NCI-H1417 (cell line): ENCODE results near the gene ATP11C.
"Not testable (repeated sequence)": the region's sequence is repeated elsewhere in the genome, so short reads cannot be mapped to it uniquely, and the experiment has no call there.

Source experiments
- DNase-seq, 3 experiments: peaks; one replicate each; lab custom pipeline; 2025; lab: John Stamatoyannopoulos, UW

ATP11C gene

DNA sequence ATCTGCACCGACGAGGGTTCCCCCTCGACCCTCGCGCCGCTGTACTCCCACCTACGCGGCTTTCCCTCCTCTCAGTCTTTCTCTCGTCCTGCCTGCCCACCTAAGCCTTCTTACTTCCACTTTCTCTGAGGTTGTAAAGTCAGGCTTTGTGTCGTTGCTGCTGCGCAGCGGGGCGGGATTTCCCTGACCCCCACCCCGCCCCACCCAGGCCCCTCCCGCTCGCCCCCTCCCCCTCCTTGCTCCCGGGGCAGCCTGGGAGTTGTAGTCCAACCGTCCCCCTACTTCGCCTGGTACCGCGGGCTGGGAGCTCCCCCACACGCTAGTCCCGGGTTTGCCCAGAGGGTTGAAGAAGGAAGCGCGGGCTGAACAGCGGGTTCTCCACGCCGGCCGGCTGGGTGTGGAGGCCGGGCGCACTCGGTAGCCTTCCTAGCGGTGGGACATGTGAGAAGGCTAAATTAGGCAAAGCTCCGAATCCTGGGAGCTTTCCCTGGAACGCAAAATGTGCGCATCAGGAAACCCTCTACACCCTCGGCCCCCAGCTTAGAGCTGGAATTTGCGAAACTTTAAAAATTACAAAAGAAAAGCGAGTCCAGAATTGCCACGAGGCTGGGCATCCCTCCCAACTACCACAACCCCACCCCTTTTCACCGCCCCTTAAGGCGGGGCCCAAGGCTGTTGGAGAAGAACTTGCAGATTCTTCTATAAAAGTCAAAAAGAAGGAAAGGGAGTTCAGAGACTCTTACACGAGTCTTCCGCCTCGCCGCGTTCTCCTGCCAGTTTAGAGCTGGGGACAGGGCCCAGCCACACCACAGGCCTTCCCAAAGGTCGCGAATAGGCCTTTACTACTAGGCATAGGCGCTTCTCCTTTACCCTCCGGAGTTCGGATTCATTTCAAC, at the start of gene ATP11C:
Gene ATP11C (minus strand): TSS at position 153 of the 896 bp plus-strand sequence. CDS start 1,011 bp downstream, outside the sequence.
- DNase-seq: no peak

DNA sequence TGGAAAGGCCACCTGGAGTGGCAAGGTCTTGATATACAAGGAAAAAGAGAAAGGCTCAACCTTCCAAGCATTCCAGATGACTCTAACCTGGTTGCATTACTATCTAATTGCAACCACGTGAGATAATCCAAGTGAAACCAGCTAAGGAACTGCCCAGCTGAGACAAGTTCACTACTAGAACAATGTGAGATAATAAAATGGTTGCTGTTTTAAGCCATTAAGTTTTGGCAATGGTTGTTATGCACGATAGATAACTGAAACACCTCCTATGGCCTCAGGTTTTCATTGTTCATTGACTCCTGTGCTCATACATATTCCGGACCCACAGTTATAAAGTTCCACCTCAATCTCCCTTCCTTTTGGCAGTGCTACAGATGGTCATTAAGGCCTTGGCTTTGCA, 41.6 kb upstream of the ATP11C start:
- no peak for DNase-seq

DNA sequence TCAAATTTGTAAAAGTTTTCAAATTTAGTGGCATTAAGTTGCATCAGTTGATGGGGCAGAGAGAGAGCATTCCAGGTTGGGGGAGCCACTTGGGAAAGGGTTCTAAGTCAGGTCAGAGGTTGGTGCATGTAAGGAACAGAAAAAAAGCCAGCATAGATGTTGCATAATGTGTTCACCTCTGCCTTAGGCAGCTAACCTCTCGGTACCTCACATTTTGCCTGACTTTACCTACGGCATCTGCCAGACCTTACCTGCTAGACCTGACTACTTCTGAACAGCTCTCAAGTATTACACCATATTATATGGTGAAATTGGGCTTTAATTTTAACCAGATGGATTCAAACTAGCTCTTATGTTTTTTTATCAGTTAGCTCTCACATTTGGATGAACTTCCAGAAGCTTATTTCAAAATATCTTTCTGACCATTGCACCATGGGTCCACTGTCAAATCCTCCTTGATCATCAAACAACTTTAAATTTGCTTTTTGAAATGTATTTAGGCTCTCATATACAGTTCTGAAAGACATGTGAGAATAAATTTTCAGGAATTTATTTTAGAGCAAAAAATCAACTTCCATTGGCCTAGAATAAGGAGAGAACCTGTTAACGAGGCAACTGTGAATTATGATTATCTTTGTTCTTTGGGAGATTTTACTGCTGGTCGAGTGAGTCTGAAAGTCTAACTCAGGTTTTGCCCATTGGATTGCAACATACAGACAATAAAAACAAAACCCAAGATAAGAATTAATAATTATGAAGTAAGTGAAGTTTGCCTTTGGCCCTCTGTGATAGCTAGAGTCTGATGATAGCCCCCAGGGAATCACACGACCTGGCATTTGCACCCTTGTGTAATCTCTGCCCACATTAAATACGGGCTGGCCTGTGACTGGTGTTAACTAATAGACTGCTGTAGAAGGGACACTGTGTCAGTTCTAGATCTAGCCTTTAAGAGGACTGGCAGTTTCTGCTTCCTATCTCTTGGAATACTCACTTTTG, 40.1 kb upstream of the ATP11C start:
- DNase-seq: no peak

DNA sequence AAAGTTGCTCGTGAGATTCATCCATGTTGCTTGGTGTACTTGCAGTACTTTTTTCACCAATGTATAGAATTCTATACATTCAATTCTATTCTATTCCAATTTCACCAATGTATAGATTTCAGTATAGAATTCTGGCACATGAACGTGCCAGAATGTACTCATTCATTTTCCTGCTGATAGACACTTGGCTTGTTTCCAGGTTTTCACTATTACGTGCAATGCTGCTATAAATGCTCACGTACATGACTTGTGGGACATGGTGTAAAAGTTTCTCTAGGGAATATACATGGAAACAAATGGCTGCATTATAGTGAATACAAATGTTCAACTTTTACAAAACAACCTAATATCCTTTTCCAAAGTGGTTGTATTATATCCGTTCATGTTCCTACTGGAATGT, 39.3 kb upstream of the ATP11C start:
- DNase-seq: no peak

DNA sequence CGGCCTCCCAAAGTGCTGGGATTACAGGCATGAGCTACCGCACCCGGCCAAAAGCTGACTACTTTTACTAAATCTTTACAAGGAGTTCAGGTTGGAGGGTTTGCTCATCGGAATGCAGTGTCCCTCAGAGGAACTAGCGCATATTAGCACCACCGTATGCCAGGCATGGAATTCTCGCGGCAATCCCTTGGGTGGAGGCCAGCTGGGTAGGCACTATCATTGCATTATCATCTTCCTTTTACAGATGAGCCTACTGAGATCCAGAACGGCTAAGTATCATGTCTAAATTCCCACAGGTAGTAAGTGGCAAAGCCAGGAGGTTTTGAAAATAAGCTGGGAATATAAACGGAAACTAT, 38.5 kb upstream of the ATP11C start:
- no peak for DNase-seq

DNA sequence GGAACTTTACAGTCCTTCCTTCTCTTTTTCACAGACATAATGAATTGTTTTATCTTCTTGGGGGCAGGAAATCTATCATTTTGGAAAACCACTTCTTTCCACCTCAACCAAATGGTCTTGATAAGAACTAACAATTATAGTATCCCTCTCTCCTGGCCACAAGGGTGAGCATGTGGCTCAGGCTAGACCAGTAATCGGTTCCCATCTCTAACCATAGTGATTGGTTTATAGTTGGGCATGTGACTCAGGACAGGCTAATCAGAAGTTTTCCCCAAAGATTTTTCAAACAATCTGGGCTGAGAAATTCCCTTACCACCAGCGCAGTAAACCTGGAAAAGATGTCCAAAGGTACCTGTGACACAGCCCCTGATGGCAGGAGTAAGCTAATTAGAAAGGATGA, 36.4 kb upstream of the ATP11C start:
- DNase-seq: no peak

DNA sequence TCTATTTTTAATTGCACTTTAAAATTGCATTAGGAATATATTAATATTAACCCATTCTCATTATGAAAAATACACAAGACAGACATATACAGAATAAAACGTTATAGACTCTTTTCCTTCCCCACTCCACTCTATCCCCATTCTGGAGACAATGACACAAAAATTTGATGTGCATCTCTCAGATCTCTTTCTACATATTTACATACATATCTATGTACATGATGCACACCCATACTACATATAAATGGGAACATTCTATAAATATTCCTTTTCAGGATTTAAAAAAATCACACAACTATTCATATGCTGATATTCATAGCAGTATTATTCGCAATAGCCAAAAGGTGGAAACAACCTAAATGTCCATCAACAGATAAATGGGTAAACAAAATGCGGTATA, 34.9 kb upstream of the ATP11C start:
- DNase-seq: no peak

DNA sequence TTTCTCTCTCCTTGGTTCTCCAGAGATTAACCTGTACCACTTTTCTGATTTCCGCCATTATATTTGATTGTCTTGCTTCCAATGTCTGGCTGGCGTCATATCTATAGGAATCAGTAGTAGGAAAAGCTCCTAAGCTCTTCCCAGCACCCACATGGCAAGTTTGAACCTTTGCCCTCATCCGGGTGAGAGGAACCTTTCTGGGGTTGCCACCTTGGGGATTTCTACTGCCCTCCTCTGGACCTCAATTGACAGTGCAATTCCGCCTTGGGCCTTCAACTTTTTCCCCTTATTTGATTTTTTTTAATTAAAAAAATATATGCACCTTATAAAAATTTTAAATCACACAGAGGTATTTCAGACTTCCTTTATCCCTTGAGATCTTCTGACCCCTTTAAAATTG, 34.4 kb upstream of the ATP11C start:
- no peak for DNase-seq

DNA sequence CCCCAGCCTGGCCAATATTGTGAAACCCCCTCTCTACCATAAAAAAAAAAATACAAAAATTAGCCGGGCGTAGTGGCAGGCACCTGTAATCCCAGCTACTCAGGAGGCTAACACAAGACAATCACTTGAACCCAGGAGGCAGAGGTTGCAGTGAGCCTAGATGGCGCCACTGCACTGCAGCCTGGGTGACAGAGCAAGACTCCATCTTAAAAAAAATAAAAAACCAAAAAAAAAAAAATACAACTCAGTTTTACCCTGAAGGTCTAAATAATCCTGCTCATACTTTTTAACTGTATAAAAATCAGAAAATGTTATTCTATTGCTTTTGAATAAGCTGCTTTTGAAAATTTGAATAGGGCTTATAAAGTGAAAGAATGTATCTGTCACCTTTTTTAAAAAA, 33.3 kb upstream of the ATP11C start:
- DNase-seq: not testable (repeated sequence)

DNA sequence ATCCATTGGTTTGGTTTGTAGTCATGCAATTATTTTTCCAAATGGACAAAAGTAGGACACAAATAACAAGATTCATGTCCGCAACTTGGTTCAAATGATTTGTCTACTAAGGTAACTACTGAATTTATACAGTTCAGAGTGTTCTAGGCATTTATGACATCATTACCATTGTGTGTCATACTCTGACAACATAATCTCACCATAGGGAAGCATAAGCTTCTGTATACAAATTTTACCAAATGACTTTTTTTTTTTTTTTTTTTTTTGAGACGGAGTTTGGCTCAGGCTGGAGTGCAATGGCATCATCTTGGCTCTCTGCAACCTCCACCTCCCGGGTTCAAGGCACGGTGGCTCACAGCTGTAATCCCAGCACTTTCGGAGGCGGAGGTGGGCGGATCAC, 32.6 kb upstream of the ATP11C start, which contains the start of gene CXorf66:
Gene CXorf66 (minus strand): TSS at position 101 of the 400 bp plus-strand sequence. CDS start 25 bp downstream, at position 76.
- DNase-seq: no peak

DNA sequence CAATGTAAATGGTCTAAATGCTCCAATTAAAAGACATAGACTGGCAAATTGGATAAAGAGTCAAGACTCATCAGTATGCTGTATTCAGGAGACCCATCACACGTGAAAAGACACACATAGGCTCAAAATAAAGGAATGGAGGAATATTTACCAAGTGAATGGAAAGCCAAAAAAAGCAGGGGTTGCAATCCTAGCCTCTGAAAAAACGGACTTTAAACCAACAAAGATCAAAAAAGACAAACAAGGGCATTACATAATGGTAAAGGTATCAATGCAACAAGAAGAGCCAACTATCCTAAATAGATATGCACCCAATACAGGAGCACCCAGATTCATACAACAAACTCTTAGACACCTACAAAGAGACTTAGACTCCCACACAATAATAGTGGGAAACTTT, 28.2 kb upstream of the ATP11C start:
- DNase-seq: not testable (repeated sequence)

DNA sequence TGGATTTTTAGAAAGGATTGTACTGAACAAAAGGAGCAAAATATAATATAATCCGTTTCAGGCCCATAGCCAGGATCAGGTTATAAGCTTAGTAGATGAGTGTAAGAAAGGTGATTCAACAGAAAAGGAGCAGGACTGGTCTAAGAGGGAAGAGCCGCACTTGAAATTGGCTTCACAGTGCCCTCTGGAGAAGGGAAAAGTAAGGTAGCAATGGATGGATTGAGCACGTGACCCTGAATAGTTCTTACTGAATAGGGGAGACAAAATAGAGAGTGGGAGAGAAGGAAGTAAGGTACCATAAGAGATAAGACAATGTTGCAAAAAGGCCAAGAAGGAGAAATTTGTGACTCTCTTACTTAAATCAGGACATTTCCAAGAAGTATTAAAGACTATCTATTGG, 16.9 kb upstream of the ATP11C start:
- no peak for DNase-seq

DNA sequence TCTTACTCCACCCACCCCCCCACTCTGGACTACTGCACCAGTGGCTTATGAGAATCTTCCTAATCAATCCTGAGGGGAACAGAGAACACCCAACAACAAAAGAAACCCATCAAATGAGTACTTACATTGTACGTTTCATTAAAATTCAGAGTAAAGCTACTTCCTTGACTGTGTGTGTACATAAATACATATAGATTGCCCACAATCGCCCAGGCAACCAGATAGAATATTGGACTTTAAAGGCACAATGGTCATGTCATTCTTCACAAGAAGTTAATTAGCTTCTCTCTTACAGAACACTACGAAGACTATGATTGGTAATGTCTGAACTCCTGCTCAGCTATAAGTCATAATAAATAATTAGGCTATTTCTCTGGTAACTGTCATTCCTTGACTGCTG, 12.2 kb upstream of the ATP11C start:
- no peak for DNase-seq

DNA sequence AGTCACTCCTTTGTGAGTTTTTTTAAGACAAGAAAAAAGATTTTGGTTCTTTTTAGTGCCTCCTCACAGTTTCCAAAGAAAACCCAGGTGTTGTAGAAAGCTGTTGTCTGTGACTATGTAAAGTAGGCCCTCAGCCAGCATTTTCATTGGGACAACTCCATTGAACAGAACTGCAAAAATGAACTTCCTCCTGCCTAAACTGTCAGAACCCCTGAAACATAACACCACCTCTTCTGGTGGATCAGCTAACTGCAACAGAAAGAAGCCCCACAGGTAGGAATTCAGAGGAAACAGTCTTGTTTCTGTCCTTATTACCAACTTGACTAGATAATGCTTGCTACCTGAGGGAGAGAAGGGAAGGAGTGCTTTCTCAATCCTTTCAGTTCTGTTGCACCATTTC, 3.4 kb upstream of the ATP11C start:
- no peak for DNase-seq

DNA sequence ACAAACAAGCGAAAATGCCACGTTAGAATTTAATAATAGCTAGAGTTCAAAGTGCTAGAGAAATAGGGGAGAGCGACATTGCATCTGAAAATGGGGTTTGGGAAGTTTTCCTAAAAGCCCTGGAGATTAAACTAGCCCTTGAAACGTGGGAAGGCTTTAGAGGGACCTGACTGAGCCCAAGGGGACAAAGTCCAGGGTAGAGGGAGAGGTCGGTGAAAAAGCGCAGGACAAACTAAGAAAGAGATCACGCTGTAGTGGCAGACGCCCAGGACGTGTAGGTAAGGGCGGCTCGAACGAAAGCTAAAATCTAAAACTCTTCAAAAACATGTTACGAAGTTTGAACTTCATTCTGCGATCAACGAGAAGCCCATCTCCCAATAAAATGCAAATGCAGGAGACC, 1.1 kb upstream of the ATP11C start:
- no peak for DNase-seq

DNA sequence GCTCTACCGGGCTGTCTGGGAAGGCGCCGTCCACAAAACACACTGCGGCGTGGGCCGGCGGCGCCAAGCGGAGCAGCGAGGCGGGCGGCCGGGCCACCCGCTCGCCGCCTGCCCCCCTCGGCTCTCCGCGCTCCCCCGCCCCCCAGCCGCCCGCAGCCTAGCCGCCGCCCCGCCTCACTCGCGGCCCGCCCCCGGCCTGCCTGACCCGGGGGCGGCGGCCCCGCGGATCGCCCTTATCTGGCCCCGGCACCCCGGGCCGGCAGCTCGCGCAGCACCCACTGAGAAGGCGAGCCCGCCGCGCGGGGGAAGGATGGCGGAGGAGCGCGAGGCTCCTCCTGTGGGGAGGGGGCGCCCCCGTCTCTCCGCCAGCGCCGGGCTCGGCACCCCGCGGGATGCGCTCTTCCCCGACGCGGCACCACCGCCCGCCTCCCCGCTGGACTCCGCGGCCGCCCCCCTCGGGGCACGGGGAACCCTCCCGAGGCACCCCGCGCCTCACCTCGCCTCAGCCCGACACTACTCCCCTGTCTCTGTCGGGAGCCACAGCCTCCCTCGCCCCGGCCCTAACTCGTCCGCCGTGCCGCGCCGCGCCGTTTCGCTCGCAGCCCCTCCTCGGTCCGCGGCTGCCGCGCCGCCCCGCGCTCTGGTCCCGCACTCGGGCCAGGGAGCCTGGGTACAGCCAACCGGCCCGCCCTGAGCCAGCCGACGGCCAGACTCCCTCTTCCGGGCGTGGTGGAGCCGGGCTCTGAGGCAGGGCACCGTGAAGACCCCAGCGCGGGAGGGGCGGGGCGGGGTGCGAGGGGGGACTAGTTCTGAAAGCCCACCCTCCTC, 566 bp downstream of the ATP11C start:
- no peak for DNase-seq

DNA sequence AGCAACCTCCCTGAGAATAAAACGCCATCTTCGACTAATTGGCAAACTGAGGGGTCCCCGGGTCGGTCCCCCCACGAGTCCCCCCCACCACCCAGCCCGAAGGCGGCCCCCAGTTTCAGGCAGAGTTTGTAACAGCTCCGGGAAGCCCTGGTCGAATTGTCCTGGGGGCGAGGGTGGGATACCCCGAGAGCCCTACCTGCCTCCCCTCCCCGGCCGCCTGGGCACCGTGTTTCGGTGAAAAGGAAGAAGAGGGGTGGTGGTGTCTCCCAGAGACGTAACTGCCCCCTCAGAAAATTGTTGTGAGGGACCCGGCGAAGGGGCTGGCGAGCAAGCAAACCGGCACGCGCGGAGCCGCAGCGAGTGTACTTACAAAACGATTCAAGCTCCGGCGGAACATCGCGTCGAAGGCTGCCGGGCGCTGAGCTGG, 1.2 kb downstream of the ATP11C start:
- DNase-seq: no peak

DNA sequence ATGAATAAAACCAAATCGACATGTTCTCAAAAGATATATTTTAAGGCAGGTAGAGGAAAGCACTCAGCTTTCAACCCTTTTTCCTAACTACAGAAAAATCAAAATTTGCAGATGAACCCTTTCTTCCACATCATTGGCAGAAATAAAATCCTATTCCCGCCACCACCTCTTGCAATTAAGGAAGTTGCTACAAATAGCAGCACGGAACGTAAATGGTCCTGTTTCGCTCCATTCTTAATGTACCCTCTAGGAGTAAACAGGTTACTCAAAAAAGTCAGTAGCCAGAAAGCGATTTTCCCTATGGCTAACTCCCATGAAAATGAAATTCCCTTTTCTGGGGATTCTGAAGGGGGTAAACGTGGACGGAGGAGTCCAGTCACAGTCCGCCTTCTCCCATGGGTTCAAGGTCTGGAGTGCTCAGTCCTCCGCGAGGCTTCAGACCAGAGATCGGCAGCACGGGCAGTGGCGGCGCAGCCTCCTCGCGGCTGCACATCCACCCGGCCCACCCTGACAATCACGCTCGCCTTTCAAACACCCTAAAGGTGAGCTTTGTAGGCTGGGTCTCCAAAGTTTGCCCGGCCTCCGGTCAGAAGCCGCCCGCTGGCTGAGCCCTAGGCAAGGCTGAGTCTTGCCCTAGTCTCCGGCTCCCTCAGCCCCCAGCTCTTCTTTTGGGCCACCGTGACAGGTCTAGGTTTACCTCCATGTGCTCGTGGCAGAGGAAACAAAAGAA, 1.8 kb downstream of the ATP11C start:
- DNase-seq: no peak

DNA sequence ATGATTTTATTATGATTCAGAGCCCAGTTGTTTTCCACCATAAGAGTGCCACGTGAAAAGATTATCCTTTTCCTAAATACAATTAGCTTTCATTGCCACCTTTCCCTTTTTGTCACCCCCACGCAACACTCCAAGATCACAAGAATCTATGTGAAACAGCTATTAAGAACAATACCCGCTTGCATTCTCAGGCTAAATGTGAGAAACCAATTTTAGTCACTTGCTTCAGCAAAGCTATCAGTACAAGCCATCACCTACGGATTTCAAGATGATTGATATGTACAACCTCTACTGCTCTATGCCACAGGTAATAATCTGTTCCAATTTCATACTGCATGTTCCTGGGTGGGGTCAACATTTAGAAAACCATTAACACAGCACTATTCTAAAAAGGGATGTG, 2.5 kb downstream of the ATP11C start:
- no peak for DNase-seq

DNA sequence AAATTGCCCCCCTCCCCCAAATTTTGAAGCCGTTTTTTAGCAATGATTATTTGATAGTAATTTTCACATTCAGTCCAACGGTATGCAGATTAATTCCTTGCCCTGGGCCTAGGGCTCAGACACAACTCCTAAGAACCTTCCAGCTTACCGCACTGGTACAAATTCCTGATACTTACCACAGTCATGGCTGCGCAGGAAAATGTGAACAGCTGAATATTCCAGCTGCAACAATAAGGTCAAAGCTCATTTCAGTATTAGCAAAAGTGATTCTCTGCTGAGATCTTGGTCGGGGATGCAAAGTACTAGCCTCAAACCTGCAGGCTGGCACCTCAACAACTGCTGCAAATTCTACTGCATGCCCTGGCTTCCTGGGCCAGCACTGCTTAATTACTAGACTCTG, 3.0 kb downstream of the ATP11C start:
- DNase-seq: no peak

DNA sequence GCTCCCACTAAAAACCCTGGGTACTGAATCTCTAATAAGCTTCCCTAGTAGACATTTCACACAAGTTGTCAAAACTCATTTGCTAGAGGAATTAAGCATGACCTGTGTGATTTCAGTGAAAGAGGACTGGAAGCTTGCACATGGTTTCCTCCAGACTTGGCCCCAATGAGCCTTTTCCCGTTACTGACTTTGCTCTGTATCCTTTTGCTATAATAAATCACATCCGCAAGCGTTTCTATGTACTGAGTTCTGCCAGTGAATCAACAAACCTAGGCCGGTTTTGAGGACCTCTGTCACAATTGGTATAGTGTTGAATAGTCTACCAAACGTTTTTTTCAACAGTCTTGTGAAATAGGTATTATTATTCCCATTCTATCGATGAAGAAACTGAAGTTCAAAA, 8.2 kb downstream of the ATP11C start:
- DNase-seq: no peak
